Fibroblast of pulmonary artery (primary cell): Measurements from ENCODE around the gene MOB3A.

Experiments used
- DNase-seq: peaks from one replicate; pipeline ENCODE4 v3.0.0-alpha.2; 2010; ENCODE audit warnings: low read depth
- H3K4me3 ChIP-seq: replicated peaks from 2 replicates; pipeline ENCODE4 v1.5.1; 2011; ENCODE audit warnings: low read depth, mild to moderate bottlenecking, control low read depth, low read length, moderate library complexity
- TF ChIP-seq, protein P1 (sequence below): IDR thresholded peaks from 2 replicates; pipeline ENCODE4 v1.5.1; 2011; ENCODE audit warnings: mild to moderate bottlenecking, control low read depth, low read length, inconsistent platforms; ENCODE audit errors: missing control alignments

Gene MOB3A

DNA sequence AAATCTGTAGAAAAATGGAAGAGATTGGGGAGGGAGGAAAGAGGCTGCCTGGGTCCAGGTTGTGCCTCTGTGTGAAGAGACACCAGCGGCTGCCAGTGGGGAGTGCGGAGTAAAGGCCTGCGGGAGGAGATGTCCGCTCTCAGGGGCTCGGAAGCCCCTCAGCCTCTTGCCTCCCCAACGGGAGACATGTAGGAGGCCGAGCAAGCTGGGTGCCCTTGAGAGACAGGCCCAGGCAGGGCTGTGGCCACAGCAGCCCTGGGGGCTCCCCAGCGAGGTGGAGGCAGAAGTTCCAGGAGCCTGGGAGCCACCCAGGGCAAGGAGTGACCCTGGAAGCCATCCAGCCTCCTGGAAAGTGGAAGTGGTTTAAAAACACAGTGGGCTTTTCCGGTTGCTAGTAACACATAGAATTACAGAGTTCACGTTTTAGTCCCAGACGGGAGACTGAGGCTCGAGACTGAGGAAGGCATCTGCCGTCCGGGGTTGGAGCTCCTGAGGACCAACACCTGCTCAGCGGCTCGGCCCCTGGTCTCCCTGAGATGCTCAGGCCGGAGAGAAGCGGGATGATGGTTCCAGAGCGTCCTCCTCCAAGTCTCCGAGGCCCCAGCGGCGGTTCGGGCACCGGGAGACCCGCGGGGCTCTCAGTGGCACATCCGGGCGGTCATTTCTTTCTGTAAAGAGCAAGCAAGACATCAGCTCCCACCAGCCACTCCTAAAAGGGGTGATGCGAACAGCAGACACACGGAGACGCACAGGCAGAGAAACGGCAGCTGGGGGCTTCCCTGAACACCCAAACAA, 23.2 kb downstream of the MOB3A start:
- H3K4me3 ChIP-seq: no peak overlapping the region

DNA sequence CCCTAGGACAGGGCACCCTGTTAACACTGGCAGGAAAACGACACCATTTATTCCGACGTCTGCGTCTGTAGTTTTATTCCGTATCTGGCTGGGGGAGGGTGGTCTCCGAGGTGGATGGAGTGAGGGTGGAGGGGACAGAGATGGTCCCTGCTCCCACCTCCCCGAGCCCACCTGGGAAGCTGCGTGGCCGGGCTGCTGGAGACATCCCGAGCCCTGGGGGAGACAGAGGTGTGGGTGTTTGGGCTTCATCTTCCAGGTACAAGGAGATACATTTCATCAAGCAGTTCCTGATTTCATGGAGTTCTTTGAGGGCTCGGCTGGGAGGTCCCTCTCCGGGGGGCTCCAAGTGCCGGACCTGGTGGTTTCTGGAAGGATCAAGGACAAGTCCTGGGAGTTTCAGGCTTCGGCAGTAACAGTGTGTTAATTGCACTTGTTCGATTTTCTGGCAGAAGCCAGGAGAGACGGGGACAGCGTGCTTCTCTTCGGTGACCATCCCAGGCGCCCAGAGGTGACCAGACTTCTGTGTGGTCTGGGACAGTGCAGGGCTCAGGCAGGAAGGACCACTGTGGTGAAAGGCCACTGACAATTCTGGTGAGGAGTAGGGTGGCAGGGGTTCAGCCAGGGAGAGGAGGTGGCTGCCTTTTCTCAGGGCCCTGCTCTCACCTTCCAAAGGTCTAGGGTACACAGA, 25.0 kb downstream of the MOB3A start:
- no peak for DNase-seq
- H3K4me3 ChIP-seq: no peak overlapping the region
- TF ChIP-seq, protein P1, sequence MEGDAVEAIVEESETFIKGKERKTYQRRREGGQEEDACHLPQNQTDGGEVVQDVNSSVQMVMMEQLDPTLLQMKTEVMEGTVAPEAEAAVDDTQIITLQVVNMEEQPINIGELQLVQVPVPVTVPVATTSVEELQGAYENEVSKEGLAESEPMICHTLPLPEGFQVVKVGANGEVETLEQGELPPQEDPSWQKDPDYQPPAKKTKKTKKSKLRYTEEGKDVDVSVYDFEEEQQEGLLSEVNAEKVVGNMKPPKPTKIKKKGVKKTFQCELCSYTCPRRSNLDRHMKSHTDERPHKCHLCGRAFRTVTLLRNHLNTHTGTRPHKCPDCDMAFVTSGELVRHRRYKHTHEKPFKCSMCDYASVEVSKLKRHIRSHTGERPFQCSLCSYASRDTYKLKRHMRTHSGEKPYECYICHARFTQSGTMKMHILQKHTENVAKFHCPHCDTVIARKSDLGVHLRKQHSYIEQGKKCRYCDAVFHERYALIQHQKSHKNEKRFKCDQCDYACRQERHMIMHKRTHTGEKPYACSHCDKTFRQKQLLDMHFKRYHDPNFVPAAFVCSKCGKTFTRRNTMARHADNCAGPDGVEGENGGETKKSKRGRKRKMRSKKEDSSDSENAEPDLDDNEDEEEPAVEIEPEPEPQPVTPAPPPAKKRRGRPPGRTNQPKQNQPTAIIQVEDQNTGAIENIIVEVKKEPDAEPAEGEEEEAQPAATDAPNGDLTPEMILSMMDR: no peak

More for the DNA sequence above, 23.2 kb downstream of the MOB3A start:
- DNase-seq: no peak
- TF ChIP-seq, protein P1: no peak

DNA sequence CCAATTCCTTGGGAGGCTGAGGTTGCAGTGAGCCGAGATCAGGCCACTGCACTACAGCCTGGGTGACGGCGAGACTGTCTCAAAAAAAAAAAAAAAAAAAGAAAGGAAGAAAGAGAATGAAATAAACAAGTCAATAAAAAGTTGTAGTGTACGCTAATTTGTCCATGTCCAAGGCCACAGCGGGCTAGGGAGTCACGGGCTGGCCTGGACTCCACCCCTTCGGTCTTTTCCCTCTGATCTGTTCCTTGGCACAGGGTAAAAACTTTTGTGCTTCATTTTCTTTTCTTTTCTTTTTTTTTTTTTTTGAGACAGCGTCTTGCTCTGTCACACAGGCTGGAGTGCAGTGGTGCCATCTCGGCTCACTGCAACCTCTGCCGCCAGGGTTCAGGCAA, 25.7 kb downstream of the MOB3A start:
- H3K4me3 ChIP-seq: no peak overlapping the region
- DNase-seq: no peak
- TF ChIP-seq, protein P1: no peak

DNA sequence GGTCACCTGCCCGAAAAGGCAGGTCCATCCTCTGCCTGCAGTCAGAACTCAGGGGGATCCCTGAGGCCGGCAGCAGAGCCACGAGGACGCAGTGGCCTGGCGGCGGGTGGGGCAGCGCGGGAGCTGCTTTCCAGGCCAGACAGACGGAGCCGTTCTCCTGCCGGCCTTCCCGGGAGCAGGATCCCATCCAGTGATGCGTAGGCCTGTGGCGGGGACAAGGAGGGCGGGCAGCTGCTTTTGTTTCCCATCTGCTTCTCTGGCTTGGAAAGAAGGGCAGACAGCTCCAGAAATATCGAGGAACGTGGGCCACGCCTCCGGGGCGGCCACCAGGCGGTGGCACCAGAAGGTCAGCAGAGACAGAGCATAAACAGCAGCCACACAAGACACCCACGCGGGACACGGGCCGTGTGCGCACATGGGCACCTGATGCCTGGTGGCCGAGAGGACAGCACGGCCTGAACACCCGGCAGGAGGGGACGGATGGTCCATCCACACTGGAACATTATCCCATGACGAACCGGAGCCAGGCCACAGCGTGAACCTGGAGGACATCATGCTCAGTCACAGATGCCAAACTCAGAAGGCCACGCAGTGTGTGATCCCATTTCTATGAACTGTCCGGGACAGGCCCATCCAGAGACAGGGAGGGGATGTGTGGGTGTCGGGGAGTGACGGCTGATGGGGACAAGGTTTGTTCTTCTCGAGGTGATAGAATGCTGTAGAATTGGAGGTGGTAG, 31.2 kb downstream of the MOB3A start:
- TF ChIP-seq, protein P1: no peak
- no peak for DNase-seq
- H3K4me3 ChIP-seq: no peak overlapping the region

DNA sequence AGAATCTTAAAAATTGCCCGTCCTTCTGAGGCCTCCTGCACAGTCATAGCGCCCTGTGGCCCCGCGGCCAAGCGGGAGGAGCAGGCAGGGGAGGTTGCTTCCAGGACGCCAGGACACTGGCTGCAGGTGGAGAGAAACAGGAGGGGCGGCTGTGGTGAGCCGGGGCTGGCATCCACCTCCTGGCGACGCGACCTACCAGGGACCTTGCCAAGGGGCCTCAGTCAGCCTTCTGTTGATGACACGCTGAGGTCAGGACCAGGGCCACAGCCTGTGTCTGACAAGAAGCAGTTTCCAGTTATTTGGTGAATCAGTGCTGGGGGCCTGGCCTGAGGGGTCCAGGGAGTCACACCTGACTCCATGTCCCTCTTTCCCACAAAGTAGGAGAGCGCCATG, 31.7 kb downstream of the MOB3A start:
- H3K4me3 ChIP-seq: no peak overlapping the region
- no peak for DNase-seq
- TF ChIP-seq, protein P1: no peak

DNA sequence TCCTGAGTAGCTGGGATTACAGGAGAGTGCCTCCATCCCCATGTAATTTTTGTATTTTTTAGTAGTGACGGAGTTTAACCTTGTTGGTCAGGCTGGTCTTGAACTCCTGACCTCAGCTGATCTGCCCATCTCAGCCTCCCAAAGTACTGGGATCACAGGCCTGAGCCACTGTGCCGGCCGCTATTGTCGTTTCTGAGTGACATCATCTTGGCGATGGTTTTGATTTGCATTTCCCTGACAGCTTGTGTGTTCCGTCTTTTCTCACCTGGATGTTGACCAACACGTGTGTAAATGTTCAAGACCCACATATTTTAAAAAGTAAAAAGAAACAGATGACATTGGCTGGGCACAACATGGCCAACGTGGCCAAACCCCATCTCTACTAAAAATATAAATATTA, 32.3 kb downstream of the MOB3A start:
- H3K4me3 ChIP-seq: no peak overlapping the region
- TF ChIP-seq, protein P1: no peak
- no peak for DNase-seq
